Measurements from ENCODE around the gene ZG16. TPM values are rescaled to one million over a fixed set of nuclear protein-coding genes. Genes with fewer than 3 reads are reported as not detected.
A peak's percentile ranks its signal among the peaks of the same experiment; 100 is the strongest.
"Not testable (repeated sequence)": the region's sequence is repeated elsewhere in the genome, so short reads cannot be mapped to it uniquely, and the experiment has no call there.

Gene ZG16
- total RNA-seq, 2 donors from 2014 or later, result not detected

DNA sequence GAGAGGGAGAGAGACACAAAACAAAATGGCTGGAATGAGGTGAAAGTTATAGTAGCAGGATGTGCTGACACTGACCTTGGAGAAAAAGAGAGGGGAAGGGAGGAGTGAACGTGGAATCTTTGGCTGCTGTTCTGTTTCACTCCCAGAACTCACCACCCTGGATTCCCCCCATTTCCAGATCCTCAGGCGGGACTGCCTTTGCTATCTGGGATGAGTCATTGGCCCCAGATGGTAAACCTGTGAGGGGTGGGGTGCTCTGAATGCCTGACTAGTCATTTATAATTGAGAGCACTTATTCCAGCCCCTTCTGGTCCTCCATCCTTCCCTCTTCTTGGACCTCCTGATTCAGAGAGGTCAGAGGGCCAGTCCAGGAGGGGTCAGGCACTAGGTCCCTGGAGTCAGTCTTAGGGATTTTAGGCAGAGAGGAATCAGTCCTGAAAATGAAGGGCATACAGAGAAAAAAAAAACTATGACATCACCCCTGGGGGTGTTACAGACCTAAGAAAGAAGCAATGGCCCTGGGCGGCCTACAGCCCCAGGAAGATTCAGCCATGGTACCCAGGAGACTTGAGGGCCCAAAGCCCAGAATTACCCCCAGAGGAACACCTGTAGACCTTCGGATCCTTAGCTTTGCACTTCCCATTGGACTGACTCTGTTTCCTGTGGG is 2.2 kb upstream of the ZG16 start:
- Histone ChIP-seq H3K9ac (ENCODE audit: extremely low read depth, low read length, poor library complexity, severe bottlenecking) (no peak overlapping the region), H3K27me3 (ENCODE audit: control insufficient read depth, insufficient read depth, low read length, poor library complexity, severe bottlenecking) (no peaks in the 10 kb centered on the region), H3K4me3 (ENCODE audit: low read length) (no peak overlapping the region), H3K9me3 (ENCODE audit: control insufficient read depth, low read length) (no peaks in the 10 kb centered on the region), H3K27ac (ENCODE audit: low read depth, low read length) (no peak overlapping the region), H3K36me3 (ENCODE audit: control insufficient read depth, insufficient read depth, low read length) (no peaks in the 10 kb centered on the region), H3K4me1 (ENCODE audit: control insufficient read depth, insufficient read depth, low read length) (no peaks in the 10 kb centered on the region)
- 74 to 100% methylated on average over 1 to 4 of the region's 4 CpGs for WGBS, 2 experiments (ENCODE audit: insufficient coverage in 1 of 2, insufficient read length in 1 of 2)
- no peak overlapping the region for H3K27ac Mint-ChIP-seq
- no peaks in the 10 kb centered on the region for H3K36me3 Mint-ChIP-seq (ENCODE audit: low read depth)
- TF ChIP-seq, protein P1, sequence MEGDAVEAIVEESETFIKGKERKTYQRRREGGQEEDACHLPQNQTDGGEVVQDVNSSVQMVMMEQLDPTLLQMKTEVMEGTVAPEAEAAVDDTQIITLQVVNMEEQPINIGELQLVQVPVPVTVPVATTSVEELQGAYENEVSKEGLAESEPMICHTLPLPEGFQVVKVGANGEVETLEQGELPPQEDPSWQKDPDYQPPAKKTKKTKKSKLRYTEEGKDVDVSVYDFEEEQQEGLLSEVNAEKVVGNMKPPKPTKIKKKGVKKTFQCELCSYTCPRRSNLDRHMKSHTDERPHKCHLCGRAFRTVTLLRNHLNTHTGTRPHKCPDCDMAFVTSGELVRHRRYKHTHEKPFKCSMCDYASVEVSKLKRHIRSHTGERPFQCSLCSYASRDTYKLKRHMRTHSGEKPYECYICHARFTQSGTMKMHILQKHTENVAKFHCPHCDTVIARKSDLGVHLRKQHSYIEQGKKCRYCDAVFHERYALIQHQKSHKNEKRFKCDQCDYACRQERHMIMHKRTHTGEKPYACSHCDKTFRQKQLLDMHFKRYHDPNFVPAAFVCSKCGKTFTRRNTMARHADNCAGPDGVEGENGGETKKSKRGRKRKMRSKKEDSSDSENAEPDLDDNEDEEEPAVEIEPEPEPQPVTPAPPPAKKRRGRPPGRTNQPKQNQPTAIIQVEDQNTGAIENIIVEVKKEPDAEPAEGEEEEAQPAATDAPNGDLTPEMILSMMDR (conservative IDR thresholded peaks at IDR 0.05), result no peak
- no peaks in the 10 kb centered on the region for H3K4me1 Mint-ChIP-seq
- no peak for DNase-seq
- peaks cover 30% of the 10 kb centered on the region for H3K27me3 Mint-ChIP-seq (ENCODE audit: insufficient read depth)
- H3K9me3 Mint-ChIP-seq, result no peaks in the 10 kb centered on the region
- H3K4me3 Mint-ChIP-seq, result no peak overlapping the region

DNA sequence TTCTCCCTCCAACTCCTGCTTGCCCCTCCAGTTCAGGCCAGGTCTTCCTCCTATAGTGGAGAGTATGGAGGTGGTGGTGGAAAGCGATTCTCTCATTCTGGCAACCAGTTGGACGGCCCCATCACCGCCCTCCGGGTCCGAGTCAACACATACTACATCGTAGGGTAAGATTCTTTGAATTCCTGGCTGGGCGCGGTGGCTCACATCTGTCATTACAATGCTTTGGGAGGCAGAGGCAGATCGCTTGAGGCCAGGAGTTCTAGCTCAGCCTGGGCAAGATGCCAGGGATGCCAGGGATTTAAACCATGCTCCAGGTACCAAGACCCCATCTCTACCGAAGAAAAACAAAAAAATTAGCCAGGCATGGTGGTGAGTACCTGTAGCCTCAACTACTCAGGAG is 1.4 kb downstream of the ZG16 start:
- H3K27me3 Mint-ChIP-seq (ENCODE audit: insufficient read depth), result peaks cover 47% of the 10 kb centered on the region
- DNase-seq, result peak; percentile 65
- TF ChIP-seq, protein P1 (conservative IDR thresholded peaks at IDR 0.05), result no peak

DNA sequence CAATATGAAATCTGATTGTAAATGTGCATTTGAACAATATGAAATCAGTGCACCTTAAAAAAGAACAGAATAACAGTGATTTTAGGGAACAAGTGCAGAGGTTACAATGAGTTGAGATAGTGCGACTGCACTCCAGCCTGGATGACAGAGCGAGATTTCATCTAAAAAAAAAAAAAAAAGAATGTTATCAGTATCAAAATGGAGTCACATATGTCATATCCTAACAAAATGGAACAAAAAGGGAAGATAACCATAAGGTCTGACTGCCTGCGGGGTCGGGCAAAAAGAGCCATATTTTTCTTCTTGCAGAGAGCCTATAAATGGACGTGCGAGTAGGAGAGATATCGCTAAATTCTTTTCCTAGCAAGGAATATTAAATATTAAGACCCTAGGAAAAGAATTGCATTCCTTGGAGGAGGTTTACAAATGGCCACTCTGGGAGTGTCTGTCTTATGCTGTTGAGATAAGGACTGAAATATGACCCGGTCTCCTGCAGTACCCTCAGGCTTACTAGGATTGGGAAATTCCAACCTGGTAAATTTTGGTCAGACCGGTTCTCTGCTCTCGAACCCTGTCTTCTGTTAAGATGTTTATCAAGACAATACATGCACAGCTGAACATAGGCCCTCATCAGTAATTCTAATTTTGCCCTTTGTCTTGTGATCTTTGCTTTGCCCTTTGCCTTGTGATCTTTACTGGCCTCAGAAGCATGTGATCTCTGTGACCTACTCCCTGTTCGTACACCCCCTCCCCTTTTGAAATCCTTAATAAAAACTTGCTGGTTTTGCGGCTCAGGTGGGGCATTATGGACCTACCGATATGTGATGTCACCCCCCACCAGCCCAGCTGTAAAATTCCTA is 5.3 kb downstream of the ZG16 start:
- not testable (repeated sequence) for H3K27me3 ChIP-seq (ENCODE audit: control insufficient read depth, insufficient read depth, low read length, poor library complexity, severe bottlenecking); H3K27ac ChIP-seq (ENCODE audit: low read depth, low read length); H3K36me3 ChIP-seq (ENCODE audit: control insufficient read depth, insufficient read depth, low read length); DNase-seq; H3K9me3 ChIP-seq (ENCODE audit: control insufficient read depth, low read length); H3K4me1 ChIP-seq (ENCODE audit: control insufficient read depth, insufficient read depth, low read length); H3K27ac Mint-ChIP-seq; H3K9me3 Mint-ChIP-seq; H3K4me1 Mint-ChIP-seq; H3K36me3 Mint-ChIP-seq (ENCODE audit: low read depth); H3K4me3 Mint-ChIP-seq; H3K9ac ChIP-seq (ENCODE audit: extremely low read depth, low read length, poor library complexity, severe bottlenecking); H3K4me3 ChIP-seq (ENCODE audit: low read length)
- WGBS, 2 experiments (ENCODE audit: insufficient coverage in 1 of 2, insufficient read length in 1 of 2), result 79 to 90% methylated on average over 7 to 13 of the region's 13 CpGs
- H3K27me3 Mint-ChIP-seq (ENCODE audit: insufficient read depth), result peaks cover 55% of the 10 kb centered on the region

More for the DNA sequence above, 1.4 kb downstream of the ZG16 start:
- H3K27ac Mint-ChIP-seq, result no peak overlapping the region
- H3K4me3 Mint-ChIP-seq, result no peak overlapping the region
- Histone ChIP-seq H3K9me3 (ENCODE audit: control insufficient read depth, low read length) (no peaks in the 10 kb centered on the region), H3K36me3 (ENCODE audit: control insufficient read depth, insufficient read depth, low read length) (no peaks in the 10 kb centered on the region), H3K4me1 (ENCODE audit: control insufficient read depth, insufficient read depth, low read length) (no peaks in the 10 kb centered on the region), H3K4me3 (ENCODE audit: low read length) (no peak overlapping the region), H3K27ac (ENCODE audit: low read depth, low read length) (no peak overlapping the region), H3K9ac (ENCODE audit: extremely low read depth, low read length, poor library complexity, severe bottlenecking) (no peak overlapping the region), H3K27me3 (ENCODE audit: control insufficient read depth, insufficient read depth, low read length, poor library complexity, severe bottlenecking) (no peaks in the 10 kb centered on the region)
- H3K36me3 Mint-ChIP-seq (ENCODE audit: low read depth), result no peaks in the 10 kb centered on the region
- 69 to 78% methylated on average over 5 to 10 of the region's 10 CpGs for WGBS, 2 experiments (ENCODE audit: insufficient coverage in 1 of 2, insufficient read length in 1 of 2)
- H3K9me3 Mint-ChIP-seq, result no peaks in the 10 kb centered on the region
- H3K4me1 Mint-ChIP-seq, result no peaks in the 10 kb centered on the region
